ENCODE data around the gene NAA38.
"Not testable (repeated sequence)": the region's sequence is repeated elsewhere in the genome, so short reads cannot be mapped to it uniquely, and the experiment has no call there.

NAA38 gene

DNA sequence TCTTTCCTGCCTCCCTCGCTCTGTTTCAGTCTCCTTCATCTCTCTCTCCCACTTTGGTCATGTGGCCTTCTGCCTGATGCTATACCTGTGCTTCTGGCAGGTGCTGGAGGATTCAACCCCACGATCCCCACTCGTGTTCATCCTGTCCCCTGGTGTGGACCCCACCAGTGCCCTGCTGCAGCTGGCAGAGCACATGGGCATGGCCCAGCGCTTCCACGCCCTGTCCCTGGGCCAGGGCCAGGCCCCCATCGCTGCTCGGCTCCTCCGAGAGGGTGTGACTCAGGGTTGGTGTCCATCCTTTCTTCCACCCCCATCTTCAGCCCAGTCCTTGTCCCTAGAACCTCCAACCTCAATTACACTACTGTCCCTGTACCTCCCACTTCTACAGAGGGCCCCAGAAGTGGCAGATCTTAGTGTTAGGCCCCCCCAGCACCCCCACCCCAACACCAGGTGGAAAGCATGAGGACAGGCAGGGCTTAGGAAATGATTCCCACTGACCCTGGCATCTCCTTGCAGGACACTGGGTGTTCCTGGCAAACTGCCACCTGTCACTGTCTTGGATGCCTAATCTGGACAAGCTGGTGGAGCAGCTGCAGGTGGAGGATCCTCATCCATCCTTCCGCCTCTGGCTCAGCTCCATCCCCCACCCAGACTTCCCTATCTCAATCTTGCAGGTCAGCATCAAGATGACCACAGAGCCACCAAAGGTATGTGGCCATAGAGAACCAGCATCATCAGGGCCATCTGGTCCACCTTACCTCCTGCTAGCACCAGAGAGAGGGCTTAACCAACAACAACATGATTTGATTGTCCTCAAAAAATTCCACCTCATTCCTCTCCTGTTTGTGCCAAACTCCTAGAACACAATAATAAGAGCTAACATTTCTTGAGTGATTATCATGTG, 33.1 kb downstream of the NAA38 start:
- no peak for DNase-seq (ENCODE audit: low read depth)

DNA sequence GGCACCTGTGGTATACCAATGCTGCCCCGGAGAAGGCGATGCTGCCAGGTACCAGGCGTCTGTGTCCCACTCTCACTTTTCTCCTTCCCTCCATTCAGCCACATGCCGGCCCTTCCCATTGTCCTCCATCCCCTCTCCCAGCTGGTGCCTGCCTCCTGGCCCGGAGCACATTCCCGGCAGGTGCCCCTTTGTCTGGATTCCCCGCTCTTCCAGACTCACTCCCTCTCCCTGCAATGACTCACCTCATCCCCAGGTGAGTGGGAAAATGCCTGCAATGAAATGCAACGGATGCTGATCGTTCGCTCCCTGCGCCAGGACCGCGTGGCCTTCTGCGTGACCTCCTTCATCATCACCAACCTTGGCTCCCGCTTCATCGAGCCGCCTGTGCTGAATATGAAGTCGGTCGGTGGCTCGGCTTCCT, 33.8 kb downstream of the NAA38 start:
- DNase-seq (ENCODE audit: low read depth) = no peak

DNA sequence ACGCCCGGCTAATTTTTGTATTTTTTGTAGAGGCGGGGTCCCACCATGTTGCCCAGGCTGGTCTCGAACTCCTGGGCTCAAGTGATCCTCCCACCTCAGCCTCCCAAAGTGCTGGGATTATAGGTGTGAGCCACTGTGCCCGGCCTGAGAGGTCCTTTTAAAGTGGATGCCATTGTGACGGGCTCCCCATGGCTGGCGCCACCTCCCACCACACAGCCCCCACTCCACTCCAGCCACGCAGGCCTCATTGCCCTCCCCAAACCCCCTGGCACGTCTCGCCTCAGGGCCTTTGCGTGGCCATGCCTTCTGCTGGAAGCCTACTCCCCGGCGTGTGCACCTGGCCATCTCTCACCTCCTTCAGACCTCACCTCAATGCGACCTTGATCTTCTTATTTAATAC, 35.2 kb downstream of the NAA38 start:
- DNase-seq (ENCODE audit: low read depth) = no peak

DNA sequence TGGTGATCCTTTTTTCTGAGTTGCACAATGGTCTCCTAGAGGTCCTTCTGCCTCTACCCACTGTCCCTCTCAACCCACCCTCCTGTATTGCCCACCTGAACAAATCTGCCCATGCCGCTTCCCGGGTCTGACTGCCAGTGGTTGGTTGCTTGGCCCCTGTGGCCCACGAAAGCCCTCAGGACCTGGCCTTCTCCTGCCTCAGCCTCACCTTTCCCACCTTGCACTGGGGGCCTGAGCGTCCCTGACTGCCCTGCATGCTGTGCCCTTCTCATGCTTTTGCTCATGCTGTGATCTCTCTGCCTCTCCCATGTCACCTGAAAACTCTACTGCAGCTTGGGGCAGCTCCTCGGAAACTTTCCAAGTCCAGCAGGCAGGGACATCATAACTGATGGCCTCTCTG, 37.1 kb downstream of the NAA38 start:
- no peak for DNase-seq (ENCODE audit: low read depth)

DNA sequence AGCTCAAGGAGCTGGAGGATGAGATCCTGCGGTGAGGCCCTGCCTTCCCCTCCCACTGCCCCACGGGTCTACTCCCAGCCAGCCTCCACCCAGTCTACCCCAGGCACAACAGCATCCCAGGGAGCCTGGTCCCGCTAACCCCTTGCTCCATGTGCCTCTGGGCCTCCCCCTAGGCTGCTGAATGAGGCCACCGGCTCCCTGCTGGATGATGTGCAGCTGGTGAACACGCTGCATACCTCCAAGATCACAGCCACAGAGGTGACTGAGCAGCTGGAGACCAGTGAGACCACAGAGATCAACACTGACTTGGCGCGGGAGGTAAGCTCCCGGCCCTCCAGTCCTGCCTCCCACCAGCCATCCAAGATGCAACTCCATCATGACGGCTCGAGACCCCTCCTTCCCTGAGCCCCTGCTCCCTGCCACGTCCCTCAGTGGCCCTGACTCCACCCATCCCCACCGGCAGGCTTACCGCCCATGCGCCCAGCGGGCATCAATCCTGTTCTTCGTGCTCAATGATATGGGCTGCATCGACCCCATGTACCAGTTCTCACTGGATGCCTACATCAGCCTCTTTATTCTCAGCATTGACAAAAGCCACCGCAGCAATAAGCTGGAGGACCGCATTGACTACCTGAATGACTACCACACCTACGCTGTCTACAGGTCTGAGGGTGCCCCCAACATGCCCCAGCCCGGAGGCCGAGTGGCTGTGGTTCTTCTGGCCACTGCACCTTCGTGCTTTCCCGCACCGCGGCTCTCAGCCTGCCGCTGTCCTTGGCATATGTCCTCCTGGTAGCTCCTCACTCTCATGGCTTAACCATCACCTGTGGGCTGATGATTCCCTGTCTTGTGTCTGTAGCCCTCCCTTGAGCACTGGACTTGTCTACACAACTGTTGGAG, 38.4 kb downstream of the NAA38 start:
- no peak for DNase-seq (ENCODE audit: low read depth)

DNA sequence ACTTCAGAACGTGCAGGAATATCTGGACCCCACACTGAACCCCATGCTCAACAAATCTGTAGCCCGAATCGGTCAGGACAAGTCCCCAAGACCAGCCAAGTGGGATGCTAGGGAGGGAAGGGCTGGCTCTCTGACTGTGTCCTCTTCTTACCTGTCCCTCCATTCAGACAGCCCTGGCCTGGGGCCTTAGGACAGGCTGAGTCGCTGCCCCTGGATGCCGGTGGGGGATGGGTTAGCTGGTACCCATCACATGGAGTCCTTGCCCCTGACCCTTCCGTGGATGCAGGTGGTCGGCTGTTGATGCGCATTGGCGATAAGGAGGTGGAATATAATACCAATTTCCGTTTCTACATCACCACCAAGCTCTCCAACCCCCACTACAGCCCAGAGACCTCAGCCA, 39.3 kb downstream of the NAA38 start:
- DNase-seq (ENCODE audit: low read depth) = no peak

DNA sequence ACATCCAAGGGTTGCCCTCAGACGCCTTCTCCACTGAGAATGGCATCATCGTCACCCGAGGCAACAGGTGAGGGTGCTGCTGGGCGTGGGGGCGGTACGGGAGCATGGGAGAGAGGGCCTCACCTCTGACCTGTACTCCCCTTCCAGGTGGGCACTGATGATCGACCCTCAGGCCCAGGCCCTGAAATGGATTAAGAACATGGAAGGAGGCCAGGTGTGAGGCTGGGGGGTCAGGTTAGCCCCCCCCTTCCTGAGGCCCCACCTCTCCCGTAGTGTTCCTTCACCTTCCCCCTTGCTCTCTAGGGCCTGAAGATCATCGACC, 39.8 kb downstream of the NAA38 start:
- DNase-seq (ENCODE audit: low read depth) = no peak

DNA sequence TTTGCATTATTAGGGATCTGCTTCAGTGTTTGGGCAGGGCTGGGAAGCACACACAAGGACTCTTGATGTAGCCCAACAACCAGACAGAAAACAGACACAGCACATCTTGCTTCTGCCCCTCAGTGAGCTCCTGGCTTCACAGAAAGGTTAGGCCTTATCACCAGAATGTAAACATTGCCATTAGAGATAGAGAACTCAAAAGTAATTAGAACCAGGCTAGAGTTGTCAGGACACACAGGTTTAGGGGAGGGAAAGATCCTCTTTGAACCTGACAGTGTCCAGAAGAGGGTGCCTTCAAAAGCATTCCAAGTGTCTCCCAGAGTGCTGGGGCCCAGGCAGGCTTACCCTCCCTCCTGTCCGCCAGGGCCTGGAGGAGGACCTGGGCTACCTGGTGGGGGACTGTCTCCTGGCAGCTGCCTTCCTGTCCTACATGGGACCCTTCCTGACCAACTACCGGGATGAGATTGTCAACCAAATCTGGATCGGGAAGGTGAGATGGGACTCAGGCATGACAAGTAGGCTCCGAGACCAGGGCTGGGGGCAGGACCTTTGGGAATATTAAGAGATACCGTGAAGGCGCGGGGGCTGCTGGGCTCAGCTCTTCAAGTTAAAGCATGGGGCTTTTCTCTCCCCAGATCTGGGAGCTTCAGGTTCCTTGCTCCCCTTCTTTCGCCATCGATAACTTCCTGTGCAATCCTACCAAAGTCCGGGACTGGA, 40.3 kb downstream of the NAA38 start:
- DNase-seq (ENCODE audit: low read depth) = no peak

DNA sequence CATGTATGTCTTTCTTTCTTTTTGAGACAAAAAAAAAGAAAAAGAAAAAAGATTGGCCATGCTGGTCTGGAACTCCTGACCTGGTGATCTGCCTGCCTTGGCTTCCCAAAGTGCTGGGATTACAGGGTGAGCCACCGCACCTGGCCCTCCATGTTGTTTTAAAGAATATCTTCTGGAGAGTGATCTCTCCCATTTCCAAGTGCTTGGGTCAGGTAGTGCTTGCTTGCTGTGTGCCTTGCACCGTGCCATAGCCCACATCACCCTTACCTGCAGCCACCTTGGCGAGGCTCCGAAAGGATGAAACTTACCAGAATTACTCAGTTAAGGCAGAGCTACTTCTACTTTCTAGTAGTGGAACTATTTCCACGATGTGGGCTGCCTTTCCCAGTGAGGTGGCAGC, 42.4 kb downstream of the NAA38 start:
- DNase-seq (ENCODE audit: low read depth) = no peak

DNA sequence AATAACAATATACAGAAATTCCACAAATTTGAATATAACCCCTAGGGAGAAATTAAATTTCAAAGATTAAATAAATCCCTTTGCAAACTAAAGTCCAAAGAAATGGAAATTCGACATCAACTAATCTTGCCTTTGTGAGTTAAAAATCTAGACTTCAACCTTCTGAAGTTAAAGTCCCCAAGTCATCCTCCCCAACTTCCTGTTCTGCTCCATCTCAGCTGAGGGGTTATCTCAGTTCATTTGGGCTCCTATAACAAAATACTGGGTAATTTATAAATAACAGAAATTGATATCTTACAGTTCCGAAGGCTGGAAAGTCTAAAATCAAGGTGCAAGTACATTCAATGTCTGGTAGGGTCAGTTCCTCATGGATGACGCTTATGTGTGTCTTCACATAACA, 46.1 kb downstream of the NAA38 start:
- DNase-seq (ENCODE audit: low read depth) = no peak

DNA sequence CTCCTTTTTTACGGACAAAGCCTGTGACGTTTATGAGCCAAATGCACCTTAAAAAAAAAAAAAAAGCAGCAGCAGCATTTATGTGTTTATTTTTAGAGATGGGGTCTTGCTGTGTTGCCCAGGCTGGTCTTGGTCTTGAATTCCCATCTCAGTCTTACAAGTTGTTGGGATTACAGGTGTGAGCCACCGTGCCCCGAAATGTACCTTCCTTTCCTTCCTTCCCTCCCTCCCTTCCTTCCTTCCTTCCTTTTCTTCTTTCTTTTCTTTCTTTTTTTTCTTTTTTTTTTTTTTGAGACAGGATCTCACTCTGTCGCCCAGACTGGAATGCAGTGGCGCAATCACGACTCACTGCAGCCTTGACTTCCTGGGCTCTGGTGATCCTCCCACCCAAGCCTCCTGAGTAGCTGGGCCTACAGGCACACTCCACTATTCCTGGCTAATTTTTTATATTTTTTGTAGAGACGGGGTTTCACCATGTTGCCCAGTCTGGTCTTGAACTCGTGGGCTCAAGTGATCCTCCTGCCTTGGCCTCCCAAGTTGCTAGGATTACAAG, 47.5 kb downstream of the NAA38 start:
- DNase-seq (ENCODE audit: low read depth) = not testable (repeated sequence)

DNA sequence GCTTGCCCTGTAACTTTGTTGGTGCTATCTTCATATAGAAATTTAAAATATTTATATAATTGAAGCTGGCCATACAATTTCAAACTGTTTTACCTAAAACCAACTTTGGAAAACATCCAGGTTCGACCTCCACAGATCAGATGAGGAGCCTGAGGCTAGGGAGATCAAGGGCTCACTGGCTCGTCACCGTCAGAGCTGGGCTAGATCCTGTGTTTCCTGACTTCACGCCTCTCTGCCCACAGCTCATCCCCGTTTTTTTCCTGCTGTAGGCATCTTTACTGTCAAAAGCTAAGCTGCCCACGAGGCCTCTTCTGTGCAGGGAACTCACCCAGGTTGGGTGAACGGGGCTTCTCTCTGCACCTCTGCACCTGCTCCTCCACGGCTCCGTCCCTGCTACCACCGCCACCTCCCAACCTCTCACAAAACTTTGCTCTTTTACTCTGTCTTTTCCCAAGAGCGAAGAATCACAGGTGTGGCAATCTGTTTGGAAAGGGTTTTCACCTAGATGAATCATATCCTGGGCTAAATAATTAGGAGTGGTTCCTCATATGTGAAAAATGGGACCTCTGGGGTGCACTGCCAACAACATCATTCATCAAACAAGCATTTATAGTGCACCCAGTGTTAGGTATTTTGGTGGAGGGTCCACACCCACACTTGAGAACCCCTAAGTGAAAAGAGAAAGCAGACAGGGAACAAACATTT, 48.1 kb downstream of the NAA38 start:
- no peak for DNase-seq (ENCODE audit: low read depth)

DNA sequence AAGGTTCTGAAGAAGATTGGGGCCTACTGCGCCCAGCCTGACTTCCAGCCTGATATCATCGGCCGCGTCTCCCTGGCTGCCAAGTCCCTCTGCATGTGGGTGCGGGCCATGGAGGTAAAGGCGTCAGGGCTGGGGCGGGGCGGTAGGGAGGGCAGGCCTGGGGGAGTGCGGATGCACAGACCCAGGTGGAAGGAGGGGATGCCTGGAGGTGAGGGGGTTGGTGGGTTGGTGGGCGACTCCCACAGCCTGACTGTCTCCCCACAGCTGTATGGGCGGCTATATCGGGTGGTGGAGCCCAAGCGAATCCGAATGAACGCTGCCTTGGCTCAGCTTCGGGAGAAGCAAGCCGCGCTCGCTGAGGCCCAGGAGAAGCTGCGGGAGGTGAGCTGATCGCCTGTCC, 50.2 kb downstream of the NAA38 start:
- DNase-seq (ENCODE audit: low read depth) = no peak
